ENCODE results near the gene LKAAEAR1.

Gene LKAAEAR1

DNA sequence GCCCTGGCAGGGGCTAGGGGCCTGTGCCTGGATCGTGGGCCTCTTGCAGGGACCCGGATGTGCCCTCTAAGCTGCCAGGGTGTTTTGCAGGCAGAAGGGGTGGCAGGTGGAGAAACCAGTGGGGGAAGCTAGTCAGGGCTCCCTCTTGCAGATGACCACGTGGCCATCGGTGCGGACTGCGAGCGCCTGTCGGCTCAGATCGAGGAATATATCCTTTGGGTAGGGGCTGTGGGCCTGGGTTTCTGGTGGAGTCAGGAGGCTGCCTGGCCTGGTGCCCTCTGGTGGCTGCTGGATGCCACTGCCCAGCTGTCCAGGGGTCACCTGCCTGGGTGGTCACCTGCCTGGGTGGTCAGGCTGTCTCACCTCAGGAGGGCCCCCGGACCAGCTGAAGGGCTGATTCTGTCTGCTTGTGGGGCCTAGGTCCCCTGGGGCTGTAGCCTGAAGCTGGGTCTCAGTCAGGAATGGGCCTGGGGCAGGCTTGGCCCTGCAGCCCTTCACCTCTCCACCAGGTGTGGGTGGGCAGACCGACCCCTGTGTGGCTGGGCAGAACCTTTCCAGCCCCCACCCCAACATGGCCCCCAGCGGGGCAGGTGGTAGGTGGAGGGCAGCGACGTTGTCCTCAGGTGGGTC, 14.5 kb downstream of the LKAAEAR1 start:
- H3K27ac Mint-ChIP-seq = no peak overlapping the region
- H3K9me3 Mint-ChIP-seq = no peaks in the 10 kb centered on the region
- peaks cover 78% of the 10 kb centered on the region for H3K36me3 Mint-ChIP-seq
- H3K4me3 Mint-ChIP-seq = no peak overlapping the region
- DNase-seq (ENCODE audit: low spot score in 2 of 2) (no peak), ATAC-seq (no peak)
- H3K4me1 Mint-ChIP-seq = peaks cover 49% of the 10 kb centered on the region

DNA sequence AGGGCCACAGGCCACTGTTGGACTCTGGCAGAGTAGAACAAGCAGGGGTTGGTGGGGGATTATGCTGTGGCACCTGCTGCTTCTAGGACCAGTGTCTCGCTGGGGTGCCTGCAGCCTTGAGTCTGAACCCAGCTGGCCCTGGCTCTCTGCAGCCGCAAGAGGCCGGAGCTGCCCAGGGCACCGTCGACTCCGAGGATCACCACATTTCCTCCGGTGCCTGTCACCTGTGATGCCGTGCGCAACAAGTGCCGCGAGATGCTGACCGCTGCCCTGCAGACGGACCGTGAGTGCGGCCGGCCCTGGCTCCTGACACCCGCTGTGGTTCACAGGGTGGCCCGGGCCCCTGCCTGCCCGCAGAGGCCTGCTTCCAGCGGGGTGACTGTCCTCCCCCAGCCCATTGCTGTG, 15.0 kb downstream of the LKAAEAR1 start:
- ATAC-seq = no peak

DNA sequence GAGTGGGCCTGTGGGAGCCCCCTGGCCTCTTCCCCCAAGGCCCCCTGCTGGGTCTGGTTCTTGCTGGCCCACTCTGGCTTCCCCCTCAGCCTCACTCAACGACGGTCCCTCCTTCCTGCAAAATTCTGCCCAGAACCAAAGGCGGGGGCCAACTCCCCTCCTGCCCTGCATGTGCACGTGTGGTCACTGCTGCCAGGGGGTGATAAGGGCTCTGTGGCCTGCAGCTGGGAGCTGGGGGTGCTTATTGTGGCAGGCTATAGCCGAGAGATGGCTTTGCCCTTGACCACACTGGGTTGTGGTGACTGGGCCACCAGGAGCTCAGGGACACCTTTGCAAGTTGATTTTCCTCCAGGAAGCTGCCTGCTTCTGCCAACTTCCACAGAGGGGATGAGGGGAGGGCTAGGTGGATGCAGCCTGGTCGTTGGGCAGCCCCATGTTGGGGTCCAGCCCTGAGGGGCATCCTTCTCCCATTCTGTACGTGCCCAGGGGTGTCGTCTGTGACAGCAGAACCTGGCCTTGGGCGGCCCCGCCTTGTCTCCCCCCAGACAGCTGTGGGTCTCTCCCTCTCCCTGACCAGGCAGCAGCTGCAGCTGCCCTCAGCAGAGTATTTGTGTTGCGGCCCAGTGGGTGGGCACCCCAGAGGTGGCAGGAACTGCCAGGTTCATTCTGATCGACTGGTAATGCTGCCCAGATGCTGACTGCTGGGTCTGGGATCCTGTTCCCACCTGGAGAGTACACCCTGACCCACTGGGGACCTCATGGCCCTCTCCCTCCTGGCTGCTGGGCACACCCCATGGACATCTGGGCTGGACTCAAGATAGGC, 15.6 kb downstream of the LKAAEAR1 start:
- DNase-seq (ENCODE audit: low spot score in 2 of 2) (no peak), ATAC-seq (no peak)
- peaks cover 60% of the 10 kb centered on the region for H3K4me1 Mint-ChIP-seq
- peak overlapping the region; percentile 79 for H3K27ac Mint-ChIP-seq
- H3K9me3 Mint-ChIP-seq = no peaks in the 10 kb centered on the region
- peaks cover 78% of the 10 kb centered on the region for H3K36me3 Mint-ChIP-seq
- no peak overlapping the region for H3K4me3 Mint-ChIP-seq

More for the DNA sequence above, 15.0 kb downstream of the LKAAEAR1 start:
- no peaks in the 10 kb centered on the region for H3K9me3 Mint-ChIP-seq
- H3K27ac Mint-ChIP-seq = peak overlapping the region; percentile 79
- peaks cover 54% of the 10 kb centered on the region for H3K4me1 Mint-ChIP-seq
- H3K36me3 Mint-ChIP-seq = peaks cover 78% of the 10 kb centered on the region
- no peak overlapping the region for H3K4me3 Mint-ChIP-seq
- DNase-seq (ENCODE audit: low spot score in 2 of 2) = no peak

DNA sequence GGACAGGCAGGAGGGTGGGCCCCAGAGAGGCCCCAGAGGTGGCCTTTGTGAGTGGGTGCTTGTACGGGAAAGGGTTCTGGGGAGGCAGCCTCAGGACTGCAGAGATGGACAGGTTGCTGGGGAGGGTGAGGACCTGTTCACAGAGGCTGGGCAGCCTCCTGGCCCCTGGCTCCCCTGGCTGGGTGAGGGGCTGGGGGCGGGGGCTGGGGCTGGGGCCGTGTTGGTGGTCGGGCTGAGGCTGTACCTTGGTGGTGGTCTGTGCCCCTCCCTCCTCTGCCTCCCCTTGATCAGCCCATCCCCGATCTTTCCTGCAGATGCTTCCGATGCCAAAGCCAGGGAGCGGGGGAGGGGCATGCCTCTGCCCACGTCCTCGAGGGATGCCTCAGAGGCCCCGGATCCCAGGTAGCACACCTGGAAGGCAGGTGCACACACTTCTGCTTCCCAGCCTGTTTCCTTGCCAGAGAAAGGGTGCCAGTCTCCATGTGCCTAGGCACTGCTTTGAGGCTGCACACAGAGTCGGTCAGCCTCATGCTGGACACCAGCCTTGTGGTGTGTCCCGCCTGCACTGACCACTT, 16.4 kb downstream of the LKAAEAR1 start:
- H3K27ac Mint-ChIP-seq = peak overlapping the region; percentile 79
- H3K9me3 Mint-ChIP-seq = no peaks in the 10 kb centered on the region

DNA sequence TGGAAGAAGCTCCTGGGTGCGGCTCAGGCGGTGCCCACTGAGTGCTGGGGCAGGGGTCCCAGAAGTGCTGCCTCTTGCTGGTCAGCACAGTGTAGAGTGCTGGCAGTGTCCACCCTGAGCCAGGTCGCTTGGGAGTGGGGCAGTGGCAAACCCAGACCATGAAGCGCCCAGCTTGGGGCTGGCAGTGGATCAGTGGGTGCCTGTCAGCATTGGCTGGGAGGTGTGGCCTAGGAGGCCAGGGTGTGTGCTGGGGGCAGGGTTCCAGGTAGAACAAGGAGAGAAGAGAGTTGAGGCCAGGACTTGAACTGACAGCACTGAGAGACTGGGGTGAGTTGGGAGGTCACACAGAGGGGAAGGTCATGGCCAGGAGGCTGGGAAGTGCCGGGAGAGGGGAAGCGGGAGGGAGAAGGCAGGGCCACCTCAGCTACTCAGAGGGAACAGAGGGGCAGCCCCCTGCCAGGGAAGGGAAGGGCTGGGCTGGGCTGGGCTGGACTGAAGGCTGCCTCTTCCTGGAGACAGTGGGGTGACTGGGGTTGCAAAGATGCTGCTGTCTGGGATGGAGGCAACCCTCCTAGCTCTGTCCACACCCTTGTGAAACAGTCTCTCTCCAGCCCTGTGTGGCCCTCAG, 17.1 kb downstream of the LKAAEAR1 start:
- Mint-ChIP-seq H3K4me1 (peaks cover 61% of the 10 kb centered on the region), H3K9me3 (no peaks in the 10 kb centered on the region), H3K4me3 (no peak overlapping the region), H3K27ac (peak overlapping the region; percentile 79), H3K36me3 (peaks cover 71% of the 10 kb centered on the region)
- no peak for DNase-seq (ENCODE audit: low spot score in 2 of 2)
- ATAC-seq = no peak

More for the DNA sequence above, 16.4 kb downstream of the LKAAEAR1 start:
- H3K4me3 Mint-ChIP-seq = no peak overlapping the region
- peaks cover 78% of the 10 kb centered on the region for H3K36me3 Mint-ChIP-seq
- H3K4me1 Mint-ChIP-seq = peaks cover 61% of the 10 kb centered on the region
- ATAC-seq = no peak
- DNase-seq (ENCODE audit: low spot score in 2 of 2) = no peak

DNA sequence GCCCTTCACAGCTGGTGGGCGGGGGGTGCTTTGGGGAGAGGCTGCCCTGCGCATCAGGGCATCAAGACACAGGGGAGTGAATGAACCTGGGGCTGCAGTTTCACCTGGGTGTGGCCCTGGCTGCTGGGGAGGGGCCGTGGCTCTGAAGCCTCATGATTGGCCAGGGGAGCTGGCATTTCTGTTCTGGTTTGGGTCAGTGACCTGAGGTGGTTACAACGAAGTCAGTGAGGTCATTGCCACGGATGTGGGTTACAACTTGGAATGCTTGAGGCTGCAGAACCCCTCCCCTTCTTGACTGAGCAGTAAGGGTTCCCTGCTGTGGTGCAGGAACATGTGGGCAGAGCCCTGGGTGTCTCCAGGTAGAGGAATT, 18.2 kb downstream of the LKAAEAR1 start:
- peak overlapping the region; percentile 82 for H3K4me3 Mint-ChIP-seq
- H3K4me1 Mint-ChIP-seq = peaks cover 58% of the 10 kb centered on the region
- ATAC-seq = peak; percentile 80

DNA sequence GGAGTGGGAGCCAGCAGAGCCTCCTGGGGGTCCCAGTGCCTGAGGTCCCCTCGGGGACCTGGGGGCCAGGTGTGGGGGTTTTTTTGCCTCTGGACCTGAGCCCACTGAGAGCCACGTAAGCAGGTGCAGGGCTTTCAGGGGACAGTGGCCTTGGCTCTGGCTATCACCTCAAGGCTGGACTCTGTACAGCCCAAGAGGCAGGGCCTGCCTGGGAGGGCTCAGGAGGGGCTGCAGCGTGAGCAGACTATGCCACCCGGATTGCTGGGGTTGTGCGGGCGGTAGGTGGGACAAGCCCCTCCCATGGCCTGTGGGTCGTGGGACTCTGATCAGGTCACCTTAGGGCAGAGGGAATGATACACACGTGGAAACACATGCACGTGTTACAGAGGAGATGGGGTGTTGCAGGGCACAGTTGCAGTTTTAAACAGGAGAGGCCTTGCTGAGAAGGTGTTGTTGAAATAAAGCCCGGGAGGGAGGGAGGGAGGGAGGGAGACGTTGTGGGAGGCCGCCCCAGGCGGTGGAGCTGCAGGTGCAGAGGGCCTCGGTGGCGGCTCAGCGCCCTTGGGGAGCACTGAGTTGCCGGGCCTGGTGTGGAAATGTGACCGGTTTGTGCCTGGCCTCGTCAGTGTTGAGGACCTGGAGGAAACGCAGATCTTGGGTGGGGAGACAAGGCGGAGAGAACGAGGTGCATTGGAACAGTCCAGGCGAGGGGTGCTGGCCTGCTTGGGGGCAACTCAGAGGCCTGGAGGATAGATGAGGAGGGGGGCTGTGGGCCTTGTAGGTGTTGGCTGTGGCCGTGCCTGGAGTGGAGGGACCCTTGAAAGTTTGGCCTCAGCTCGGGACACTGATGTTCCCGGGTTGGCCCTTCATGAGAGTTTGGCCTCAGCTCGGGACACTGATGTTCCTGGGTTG, 18.9 kb downstream of the LKAAEAR1 start:
- ATAC-seq (no peak), DNase-seq (ENCODE audit: low spot score in 2 of 2) (no peak)
- Mint-ChIP-seq H3K4me3 (peak overlapping the region; percentile 82), H3K9me3 (no peaks in the 10 kb centered on the region), H3K4me1 (peaks cover 58% of the 10 kb centered on the region), H3K36me3 (peaks cover 58% of the 10 kb centered on the region), H3K27ac (peak overlapping the region; percentile 92)

More for the DNA sequence above, 18.2 kb downstream of the LKAAEAR1 start:
- peak overlapping the region; percentile 91 for H3K27ac Mint-ChIP-seq
- no peaks in the 10 kb centered on the region for H3K9me3 Mint-ChIP-seq
- H3K36me3 Mint-ChIP-seq = peaks cover 64% of the 10 kb centered on the region
- peak; percentile 45 to 86 for DNase-seq (ENCODE audit: low spot score in 2 of 2)

DNA sequence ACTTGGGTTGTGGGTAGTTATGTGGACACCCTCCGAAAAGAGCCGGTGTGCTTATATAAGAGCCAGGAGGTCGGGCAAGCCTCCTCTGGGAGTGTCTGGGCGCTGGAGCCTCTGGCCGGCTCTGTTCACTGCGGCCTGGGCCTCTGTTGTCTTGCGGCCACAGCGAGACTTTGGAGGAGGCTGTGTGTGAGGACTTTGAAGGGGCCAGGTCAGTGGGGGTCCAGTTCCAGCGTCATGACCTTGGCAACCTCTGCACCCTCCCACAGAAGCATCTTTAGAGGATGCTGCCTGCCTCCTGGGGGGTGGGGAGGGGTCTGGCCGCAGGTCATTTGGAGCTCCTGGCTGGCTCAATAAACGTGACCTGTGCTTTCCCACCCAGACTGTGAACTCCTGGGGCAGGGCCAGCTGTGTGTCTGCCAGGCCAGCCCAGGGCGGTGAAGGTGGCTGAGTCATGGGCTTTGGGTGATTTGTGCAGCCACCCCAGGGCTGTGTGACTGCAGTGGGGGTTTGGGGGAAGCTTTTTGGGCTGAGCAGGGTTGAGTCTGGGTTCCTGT, 20.0 kb downstream of the LKAAEAR1 start:
- DNase-seq (ENCODE audit: low spot score in 2 of 2) = no peak
- peaks cover 62% of the 10 kb centered on the region for H3K4me1 Mint-ChIP-seq
- H3K27ac Mint-ChIP-seq = peak overlapping the region; percentile 92
- no peaks in the 10 kb centered on the region for H3K9me3 Mint-ChIP-seq
- H3K4me3 Mint-ChIP-seq = peak overlapping the region; percentile 82
- peaks cover 57% of the 10 kb centered on the region for H3K36me3 Mint-ChIP-seq
- ATAC-seq = no peak

DNA sequence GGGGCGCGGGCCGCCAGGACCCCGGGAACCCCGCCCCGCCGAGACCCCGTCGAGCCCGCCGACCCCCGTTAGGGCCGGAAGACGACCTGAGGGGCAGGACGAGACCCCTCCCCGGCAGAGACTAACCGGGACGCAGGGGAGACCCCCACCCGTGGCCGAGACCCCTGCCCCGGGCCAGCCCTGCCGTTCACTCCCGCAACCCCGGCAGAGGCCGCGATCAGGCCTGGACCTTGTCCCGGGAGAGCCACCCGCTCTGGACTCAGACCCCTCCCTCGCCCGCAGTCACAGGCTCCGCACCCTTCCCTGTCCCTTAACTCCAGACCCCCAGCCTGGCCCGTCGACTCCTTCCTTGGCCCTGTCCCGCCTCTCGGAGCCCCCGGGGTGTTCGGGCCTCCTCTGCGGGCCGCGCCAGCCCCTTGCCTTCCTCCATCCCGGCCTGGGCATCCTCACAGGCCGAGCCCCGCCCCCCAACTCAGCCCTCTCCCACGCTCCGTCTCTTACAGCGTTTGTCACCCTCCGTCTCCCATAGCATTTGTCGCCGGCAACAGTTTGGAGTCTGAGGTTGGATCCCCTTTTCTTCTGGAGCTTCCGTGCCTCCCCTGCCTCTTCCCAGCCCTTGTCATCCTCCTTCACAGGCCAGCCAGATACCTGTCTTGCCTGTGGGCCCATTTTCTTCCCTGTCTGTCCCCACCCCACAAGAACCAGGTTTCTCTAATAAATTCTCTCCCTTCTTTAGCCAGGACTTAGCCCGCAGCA, 20.6 kb downstream of the LKAAEAR1 start:
- no peak for DNase-seq (ENCODE audit: low spot score in 2 of 2)
- ATAC-seq = peak; percentile 2
- Mint-ChIP-seq H3K27ac (peak overlapping the region; percentile 92), H3K36me3 (peaks cover 58% of the 10 kb centered on the region), H3K9me3 (no peaks in the 10 kb centered on the region), H3K4me1 (peaks cover 65% of the 10 kb centered on the region), H3K4me3 (peak overlapping the region; percentile 82)

DNA sequence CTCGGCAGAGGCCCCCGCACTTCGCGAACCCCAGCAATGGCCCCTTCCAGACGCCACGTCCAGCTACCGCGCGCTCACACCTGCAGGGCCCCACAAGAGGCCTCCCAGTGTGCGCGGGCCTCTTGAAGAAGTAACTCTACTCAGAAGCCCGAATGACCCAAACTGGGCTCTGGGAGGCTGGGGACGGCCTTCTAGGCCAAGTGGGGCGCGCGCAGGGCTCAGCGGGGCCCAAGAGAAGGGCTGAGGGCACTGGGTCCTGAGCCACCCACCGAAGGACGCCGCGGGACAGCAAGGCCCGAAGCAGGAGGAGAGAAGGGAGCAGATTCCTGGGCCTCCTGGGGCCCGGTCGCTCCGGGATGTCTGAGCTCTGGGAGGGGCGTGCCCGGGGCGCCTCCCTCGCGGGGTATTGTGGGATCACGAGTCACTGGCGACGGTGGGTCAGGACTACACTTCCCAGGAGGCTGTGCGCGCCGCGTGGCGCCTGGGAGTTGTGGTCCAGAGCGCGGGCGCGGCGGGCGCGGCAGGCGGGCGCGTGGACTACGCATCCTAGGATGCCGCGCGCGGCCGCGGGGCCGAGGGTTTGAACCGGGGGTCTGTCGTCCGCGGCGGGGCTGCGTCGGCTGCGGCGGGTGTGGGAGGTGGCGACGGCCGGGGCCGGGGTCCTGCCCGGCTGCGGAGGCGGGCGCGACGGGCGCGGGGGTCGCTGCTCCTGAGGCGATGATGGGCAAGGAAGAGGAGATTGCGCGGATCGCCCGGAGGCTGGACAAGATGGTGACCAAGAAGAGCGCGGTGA, 21.4 kb downstream of the LKAAEAR1 start, which contains the start of gene TCEA2:
Gene TCEA2, plus strand, starts transcription at position 603 of the 793 bp plus-strand sequence. Its CDS starts 115 bp downstream, at position 718.
- Mint-ChIP-seq H3K4me3 (peak within 1 kb of the TSS; percentile 82), H3K9me3 (no peaks in the 10 kb centered on the region), H3K4me1 (peaks cover 65% of the 10 kb centered on the region), H3K36me3 (peaks cover 57% of the 10 kb centered on the region), H3K27ac (peak within 1 kb of the TSS; percentile 92)
- ATAC-seq = peak; percentile 87
- DNase-seq (ENCODE audit: low spot score in 2 of 2) = peak; percentile 85 to 95

DNA sequence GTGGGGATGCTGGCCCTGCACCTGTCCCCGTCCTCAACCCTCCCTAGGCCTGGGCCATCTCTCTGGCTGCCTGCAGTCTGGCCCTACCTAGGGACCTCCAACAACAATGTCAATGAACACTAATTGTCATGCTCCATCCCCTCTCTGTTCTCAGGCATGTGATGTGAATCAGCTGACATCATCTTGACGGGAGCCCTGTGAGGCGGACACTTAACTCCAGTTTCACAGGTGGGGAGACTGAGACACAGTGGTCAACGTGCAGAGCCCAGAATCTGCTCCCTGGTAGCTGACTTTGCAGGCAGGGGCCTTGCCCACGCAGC, 22.0 kb downstream of the LKAAEAR1 start:
- Mint-ChIP-seq H3K4me3 (peak overlapping the region; percentile 82), H3K4me1 (peaks cover 64% of the 10 kb centered on the region), H3K36me3 (peaks cover 51% of the 10 kb centered on the region), H3K9me3 (no peaks in the 10 kb centered on the region), H3K27ac (peak overlapping the region; percentile 92)
- DNase-seq (ENCODE audit: low spot score in 2 of 2) = no peak
- ATAC-seq = no peak

DNA sequence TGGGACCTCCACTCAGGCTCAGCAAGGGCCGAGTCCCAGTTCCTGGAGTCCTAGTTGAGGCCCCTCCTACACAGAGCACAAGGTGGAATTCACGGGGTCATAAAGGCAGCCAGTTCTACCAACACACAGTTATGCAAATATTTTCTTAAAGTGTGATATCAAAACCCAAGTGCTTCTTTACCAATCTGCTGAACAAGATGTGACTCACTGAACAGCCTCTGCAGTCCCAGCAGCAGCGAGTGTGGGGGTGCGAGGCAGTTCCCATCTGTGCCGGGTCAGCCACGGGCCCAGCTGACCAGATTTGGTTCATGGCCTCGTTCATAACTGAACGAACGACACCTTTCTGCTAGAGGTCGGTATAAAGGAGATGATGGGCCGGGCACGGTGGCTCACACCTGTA, 25.7 kb downstream of the LKAAEAR1 start:
- DNase-seq (ENCODE audit: low spot score in 2 of 2) = no peak
- peak overlapping the region; percentile 78 for H3K4me3 Mint-ChIP-seq
- no peak overlapping the region for H3K27ac Mint-ChIP-seq
- no peaks in the 10 kb centered on the region for H3K9me3 Mint-ChIP-seq
- peaks cover 19% of the 10 kb centered on the region for H3K36me3 Mint-ChIP-seq
- ATAC-seq = no peak
- H3K4me1 Mint-ChIP-seq = peaks cover 43% of the 10 kb centered on the region

Data from stimulated activated effector memory CD8-positive, alpha-beta T cell treated with anti-CD3 and anti-CD28 coated beads, Interleukin-12 subunit alpha, Interleukin-12 subunit beta, amount 100 ng/mL, for 72 hours (primary cell).